Body of pancreas (tissue), 4 donors: ENCODE data around the gene AGAP1.

ENCODE experiments used
- POLR2A ChIP-seq, 3 donors: fragments of 450-650 bp; IDR thresholded peaks; one replicate each; pipeline ENCODE4 v1.6.1; 2016; ENCODE audit warnings: antibody characterized with exemption in 3 of 3, mild to moderate bottlenecking in 2 of 3
- TF ChIP-seq, protein P1 (sequence below), 7 experiments: fragments of 450-650 bp in 4 of 7; fragments of 200-600 bp in 3 of 7; sonication (generic) in 3 of 7; IDR thresholded peaks; one replicate each; pipeline ENCODE4 v1.5.1; 2016 to 2019; ENCODE audit warnings: antibody characterized with exemption in 7 of 7

DNA sequence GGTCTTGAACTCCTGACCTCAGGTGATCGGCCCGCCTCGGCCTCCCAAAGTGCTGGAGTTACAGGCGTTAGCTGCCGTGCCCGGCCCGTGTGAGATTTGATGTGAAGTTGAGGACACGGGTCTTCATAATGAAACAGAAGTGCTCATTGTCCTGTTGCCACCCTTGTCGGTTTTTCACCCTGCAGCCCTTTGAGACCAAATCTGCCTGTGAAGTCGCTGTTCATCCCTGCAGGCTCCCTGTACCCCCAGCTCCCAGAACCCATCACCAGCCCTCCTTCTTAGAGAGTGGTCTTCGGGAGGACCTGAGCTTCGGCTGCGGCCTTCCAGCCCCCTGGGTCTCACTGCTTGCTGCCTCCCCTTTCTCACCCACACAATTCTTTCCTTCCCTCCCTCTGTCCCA, 349.1 kb downstream of the AGAP1 start:
- TF ChIP-seq, protein P1, sequence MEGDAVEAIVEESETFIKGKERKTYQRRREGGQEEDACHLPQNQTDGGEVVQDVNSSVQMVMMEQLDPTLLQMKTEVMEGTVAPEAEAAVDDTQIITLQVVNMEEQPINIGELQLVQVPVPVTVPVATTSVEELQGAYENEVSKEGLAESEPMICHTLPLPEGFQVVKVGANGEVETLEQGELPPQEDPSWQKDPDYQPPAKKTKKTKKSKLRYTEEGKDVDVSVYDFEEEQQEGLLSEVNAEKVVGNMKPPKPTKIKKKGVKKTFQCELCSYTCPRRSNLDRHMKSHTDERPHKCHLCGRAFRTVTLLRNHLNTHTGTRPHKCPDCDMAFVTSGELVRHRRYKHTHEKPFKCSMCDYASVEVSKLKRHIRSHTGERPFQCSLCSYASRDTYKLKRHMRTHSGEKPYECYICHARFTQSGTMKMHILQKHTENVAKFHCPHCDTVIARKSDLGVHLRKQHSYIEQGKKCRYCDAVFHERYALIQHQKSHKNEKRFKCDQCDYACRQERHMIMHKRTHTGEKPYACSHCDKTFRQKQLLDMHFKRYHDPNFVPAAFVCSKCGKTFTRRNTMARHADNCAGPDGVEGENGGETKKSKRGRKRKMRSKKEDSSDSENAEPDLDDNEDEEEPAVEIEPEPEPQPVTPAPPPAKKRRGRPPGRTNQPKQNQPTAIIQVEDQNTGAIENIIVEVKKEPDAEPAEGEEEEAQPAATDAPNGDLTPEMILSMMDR (IDR thresholded peaks at IDR 0.05) = no peak
- no peak for TF ChIP-seq POLR2A (IDR thresholded peaks at IDR 0.05)
